ENCODE measurements around the gene SCG5.
A peak's percentile ranks its signal among the peaks of the same experiment; 100 is the strongest.
"Not testable (repeated sequence)": the region's sequence is repeated elsewhere in the genome, so short reads cannot be mapped to it uniquely, and the experiment has no call there.

The SCG5 gene, protein sequence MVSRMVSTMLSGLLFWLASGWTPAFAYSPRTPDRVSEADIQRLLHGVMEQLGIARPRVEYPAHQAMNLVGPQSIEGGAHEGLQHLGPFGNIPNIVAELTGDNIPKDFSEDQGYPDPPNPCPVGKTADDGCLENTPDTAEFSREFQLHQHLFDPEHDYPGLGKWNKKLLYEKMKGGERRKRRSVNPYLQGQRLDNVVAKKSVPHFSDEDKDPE

DNA sequence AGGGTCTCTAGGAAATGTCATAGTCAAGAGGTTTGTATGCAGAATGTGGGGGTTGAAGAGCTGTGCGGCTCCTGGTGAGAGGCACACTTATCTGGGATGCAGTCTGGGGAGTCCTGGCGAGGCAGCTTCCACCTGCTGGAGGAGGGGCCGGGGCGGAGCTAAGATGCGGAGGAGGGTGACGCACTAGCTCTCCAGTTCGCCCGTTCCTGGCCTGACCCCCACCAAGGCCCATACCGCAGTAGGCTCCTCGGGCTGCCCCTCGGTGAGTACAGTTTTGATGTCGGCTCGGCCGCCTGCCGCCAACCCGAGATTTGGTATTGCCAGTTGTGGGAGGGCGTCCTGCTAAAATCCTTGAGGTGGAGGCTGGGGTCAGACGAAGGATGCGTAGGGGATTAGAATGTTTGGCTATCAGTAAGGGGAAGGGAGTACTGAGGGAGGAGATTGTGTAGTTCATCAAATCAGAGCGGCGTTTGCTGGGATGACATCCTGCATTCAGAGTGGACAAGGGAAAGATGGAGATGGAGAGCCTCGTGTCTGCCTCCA, at the start of gene SCG5:
SCG5 (plus strand) TSS at position 194 of the 543 bp plus-strand sequence. CDS start 1,883 bp downstream, outside the sequence.
- no peak for DNase-seq

- DNase-seq: not testable (repeated sequence)
Observed at GRCh38 chr15:32593151-32593550, 48.4 kb upstream of the SCG5 start, which contains the start of gene GOLGA8N. Gene GOLGA8N (plus strand): TSS chr15:32593456.

- DNase-seq: not testable (repeated sequence)
Observed at GRCh38 chr15:32609518-32609917, 32.0 kb upstream of the SCG5 start.

GRCh38 chr15:32610719-32611118, 30.8 kb upstream of the SCG5 start:
- DNase-seq: not testable (repeated sequence)

- not testable (repeated sequence) for DNase-seq
Observed at GRCh38 chr15:32614712-32615050, 26.8 kb upstream of the SCG5 start.

- peak; percentile 79 for DNase-seq
Observed at GRCh38 chr15:32615051-32615870, 26.2 kb upstream of the SCG5 start, which contains the start of gene ARHGAP11A. Gene ARHGAP11A (plus strand): TSS chr15:32615504. CDS start chr15:32616212, 708 bp downstream.

DNA sequence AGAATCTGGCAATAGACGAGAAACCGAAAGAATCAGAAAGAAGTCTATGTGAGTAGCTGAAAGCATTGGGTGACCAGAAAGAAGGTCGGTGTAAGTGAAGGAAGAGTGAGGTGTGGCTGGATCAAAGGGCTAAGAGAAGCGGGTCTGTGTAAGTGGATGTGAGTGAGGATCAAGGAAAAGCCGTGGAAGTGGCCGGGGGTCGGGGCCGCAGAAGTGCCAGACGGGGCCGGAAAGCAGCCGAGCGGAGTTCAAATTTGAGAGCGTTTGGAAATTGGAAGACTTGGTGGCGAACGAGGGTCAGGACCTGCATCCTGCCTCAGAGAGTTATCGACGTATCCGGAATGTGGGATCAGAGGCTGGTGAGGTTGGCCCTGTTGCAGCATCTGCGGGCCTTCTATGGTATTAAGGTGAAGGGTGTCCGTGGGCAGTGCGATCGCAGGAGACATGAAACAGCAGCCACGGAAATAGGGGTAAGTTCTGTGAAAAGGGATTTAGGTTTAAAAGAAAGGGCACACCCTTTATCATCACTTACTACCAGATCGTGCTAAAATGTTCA, 25.6 kb upstream of the SCG5 start:
- not testable (repeated sequence) for DNase-seq

GRCh38 chr15:32636410-32636809, 5.1 kb upstream of the SCG5 start:
- DNase-seq: no peak

DNA sequence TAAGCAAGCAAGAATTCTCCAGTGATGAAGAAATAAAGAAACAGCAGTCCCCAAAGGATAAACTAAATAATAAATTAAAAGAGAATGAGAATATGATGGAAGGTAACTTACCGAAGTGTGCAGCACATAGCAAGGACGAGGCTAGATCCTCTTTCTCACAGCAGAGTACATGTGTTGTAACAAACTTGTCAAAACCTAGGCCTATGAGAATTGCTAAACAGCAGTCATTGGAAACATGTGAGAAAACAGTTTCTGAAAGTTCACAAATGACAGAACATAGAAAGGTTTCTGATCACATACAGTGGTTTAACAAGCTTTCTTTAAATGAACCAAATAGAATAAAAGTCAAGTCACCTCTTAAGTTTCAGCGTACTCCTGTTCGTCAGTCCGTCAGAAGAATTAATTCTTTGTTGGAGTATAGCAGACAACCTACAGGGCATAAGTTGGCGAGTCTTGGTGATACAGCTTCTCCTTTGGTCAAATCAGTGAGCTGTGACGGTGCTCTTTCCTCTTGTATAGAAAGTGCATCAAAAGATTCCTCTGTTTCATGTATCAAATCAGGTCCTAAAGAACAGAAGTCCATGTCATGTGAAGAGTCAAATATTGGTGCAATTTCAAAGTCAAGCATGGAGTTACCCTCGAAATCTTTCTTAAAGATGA, 4.5 kb upstream of the SCG5 start:
- DNase-seq: no peak

- DNase-seq: no peak
Observed at GRCh38 chr15:32637704-32638103, 3.8 kb upstream of the SCG5 start.

GRCh38 chr15:32642667-32643435, 1.3 kb downstream of the SCG5 start:
- no peak for DNase-seq

DNA sequence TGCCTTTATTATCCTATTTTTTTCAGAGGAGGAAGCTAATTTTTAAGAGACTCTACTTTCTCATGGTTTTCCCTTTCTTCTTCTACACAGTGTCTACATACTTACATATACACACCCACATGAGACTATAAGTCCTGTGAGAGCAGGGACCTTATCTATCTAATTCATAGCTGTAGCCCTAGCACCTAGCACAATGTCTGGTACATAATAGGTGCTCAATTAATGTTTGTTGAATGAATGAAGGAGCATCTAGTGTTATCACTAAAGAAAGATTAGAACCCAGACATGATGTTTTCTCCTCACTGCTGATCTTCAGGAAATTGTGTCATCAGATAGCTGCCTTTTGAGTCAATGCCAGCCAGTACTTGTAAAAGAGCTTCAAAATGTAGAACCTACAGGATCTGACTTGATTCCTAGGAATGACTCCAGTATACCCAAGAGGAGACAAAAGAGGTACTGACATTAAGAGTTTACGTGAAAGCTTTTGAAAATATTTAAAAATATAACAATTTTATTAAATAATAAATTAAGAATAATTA, 2.5 kb downstream of the SCG5 start:
- DNase-seq: no peak

GRCh38 chr15:32646291-32646690, 4.8 kb downstream of the SCG5 start:
- DNase-seq: no peak

DNA sequence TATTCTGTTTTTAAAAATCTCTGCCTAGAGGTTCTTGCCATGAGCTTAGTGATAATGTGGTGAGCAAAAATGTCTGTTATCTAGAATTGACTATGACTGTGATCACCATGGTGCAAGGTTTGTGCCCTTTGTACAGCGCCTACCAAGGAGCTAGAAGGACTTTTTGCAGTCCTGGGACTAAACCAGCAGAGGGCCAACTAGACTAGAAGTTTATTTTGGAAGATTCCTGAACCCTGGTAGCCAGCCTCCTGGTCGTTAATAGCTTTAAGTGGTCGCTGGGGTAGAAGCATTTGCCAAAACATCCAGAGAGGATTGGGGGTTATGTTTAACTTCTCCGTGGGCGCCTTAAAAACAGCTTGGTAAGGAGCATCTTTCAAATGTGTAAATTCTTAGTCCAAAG, 7.8 kb downstream of the SCG5 start:
- no peak for DNase-seq

GRCh38 chr15:32651229-32651837, 9.8 kb downstream of the SCG5 start:
- peak; percentile 33 for DNase-seq

- no peak for DNase-seq
Observed at GRCh38 chr15:32652178-32652577, 10.7 kb downstream of the SCG5 start.

- DNase-seq: no peak
Observed at GRCh38 chr15:32656091-32656490, 14.6 kb downstream of the SCG5 start.

GRCh38 chr15:32656496-32656895, 15.0 kb downstream of the SCG5 start:
- no peak for DNase-seq

GRCh38 chr15:32657198-32657883, 15.8 kb downstream of the SCG5 start:
- no peak for DNase-seq

DNA sequence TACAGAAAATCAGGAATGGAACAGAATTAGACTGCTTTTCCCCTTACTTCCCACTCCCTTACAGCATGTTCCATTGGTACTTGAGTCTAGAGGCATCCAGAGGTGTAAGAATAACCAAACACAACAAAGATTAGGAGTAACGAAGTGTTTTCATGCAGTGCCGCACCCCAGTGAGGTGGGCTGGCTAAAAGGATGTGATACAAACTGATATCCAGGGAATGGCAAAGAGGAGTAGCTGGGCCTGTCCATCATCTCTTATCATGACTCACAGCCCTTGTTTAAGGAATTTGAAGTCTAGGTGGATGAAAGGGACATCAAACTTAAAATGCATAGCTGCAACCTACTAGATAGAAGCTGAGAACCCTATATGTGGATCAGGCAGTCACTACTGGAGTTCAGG, 16.4 kb downstream of the SCG5 start:
- DNase-seq: no peak
